Heart right ventricle (tissue), 16 donors: ENCODE data around the gene LRMDA. TPM values are rescaled to one million over a fixed set of nuclear protein-coding genes. Genes with fewer than 3 reads are reported as not detected.

Source experiments
- ATAC-seq, 8 donors: fragments of 200-7000 bp; cut with Tn5 transposase; one replicate each; pipeline ENCODE4 v1.9.1; 2020; ENCODE audit warnings: mild to moderate bottlenecking in 8 of 8, moderate library complexity in 8 of 8, moderate number of reproducible peaks in 1 of 8
- DNase-seq, 2 donors: peaks; one replicate each; pipeline ENCODE4 v3.0.0-alpha.2; 2020
- H3K27ac ChIP-seq, 10 donors: fragments of 200-600 bp; sonication (generic) in 2 of 10; one replicate each; pipeline versions ENCODE4 v1.5.0 to v1.8.0; 2020 to 2022; ENCODE audit warnings: mild to moderate bottlenecking in 3 of 10
- H3K27me3 ChIP-seq, 7 donors: fragments of 200-600 bp; one replicate each; pipeline ENCODE4 v1.8.0; 2021 to 2022; ENCODE audit warnings: mild to moderate bottlenecking in 2 of 7
- H3K36me3 ChIP-seq, 9 donors: fragments of 200-600 bp; sonication (generic) in 1 of 9; one replicate each; pipeline versions ENCODE4 v1.5.0 to v1.8.0; 2020 to 2022; ENCODE audit warnings: mild to moderate bottlenecking in 2 of 9
- H3K4me1 ChIP-seq, 9 donors: fragments of 200-600 bp; sonication (generic) in 1 of 9; one replicate each; pipeline versions ENCODE4 v1.5.0 to v1.8.0; 2020 to 2022; ENCODE audit warnings: mild to moderate bottlenecking in 4 of 9
- H3K4me3 ChIP-seq, 10 donors: fragments of 200-600 bp; sonication (generic) in 2 of 10; one replicate each; pipeline versions ENCODE4 v1.5.0 to v1.8.0; 2020 to 2022; ENCODE audit warnings: mild to moderate bottlenecking in 7 of 10, moderate library complexity in 2 of 10
- H3K9me3 ChIP-seq, 11 donors: fragments of 200-600 bp in 10 of 11; sonication (generic) in 2 of 11; one replicate each; pipeline versions ENCODE4 v1.5.0 to v1.8.0; 2013 to 2022; ENCODE audit warnings: mild to moderate bottlenecking in 2 of 11, control low read depth in 1 of 11, moderate library complexity in 1 of 11
- WGBS, 2 donors: extraction: QIAGEN DNeasy Blood & Tissue Kit; methylation state at CpG; one replicate each; pipeline ENCODE4 v1.1.7; 2013; ENCODE audit warnings: inconsistent platforms in 1 of 2; 5-methylcytosine and 5-hydroxymethylcytosine counted together
- intact Hi-C, 10 donors: fragments of 100-400 bp; cut with DNase I; formaldehyde crosslinking; loops; one replicate each; pipeline versions ENCODE4 v1.11.1 to v1.14.2; 2022
- polyA plus RNA-seq, 2 donors: library from polyadenylated mRNA; stranded (reverse); fragments of 200-250 nt; gene quantifications; one replicate each; pipeline ENCODE4 v1.2.3, GENCODE V29; 2013
- total RNA-seq, 10 donors: library from RNA; stranded (reverse); fragmentation: NEBNext Ultra II Directional in 3 of 10; extraction: Animal tissue kit (Norgen Biotek cat#: 25700) in 3 of 10; gene quantifications; one replicate each; pipeline versions ENCODE4 v1.2.1 to v1.2.4, GENCODE V29; 2021 to 2023
- TF ChIP-seq, protein P1 (sequence below), 9 donors: fragments of 200-600 bp; sonication (generic) in 2 of 9; IDR thresholded peaks; one replicate each; pipeline versions ENCODE4 v1.5.0 to v1.8.0; 2021 to 2022; ENCODE audit warnings: antibody characterized with exemption in 9 of 9, mild to moderate bottlenecking in 5 of 9, moderate library complexity in 1 of 9
- donor health status: Arrhythmogenic right ventricular cardiomyopathy.
- donor health status: ischemic (EF 13 %, LVEDD 7.1; RV severe dilation, severe dysfunction).
- donor health status: healthy with polysubstance abuse.
- donor health status: DM: no; HTN: yes; CAD: no.
- donor health status: DM: no; HTN: no; CAD: no.
- donor health status: ischemic (EF 25% LVEDD 6.9; RV normal size, moderate dysfunction).
- donor health status: ischemic (EF 25% LVEDD 5.7; RV mildly dilated, moderate dysfunction).
- donor health status: healthy.
- donor health status: DM: yes; HTN: yes; CAD: no.
- donor health status: Ischemic cardiomyopathy.
- donor health status: ischemic (EF 35%, LVEDD 5.7; RV mildly dilated, moderate dysfunction).
- donor health status: nonischemic (EF 11% LVEDD 7.7; RV severe dilation, severe dysfunction).
- donor health status: DM: yes; HTN: yes; CAD: no.
- donor health status: PGD.
- donor health status: ischemic (EF 29% LVEDD 5.4; RV normal size, mild dysfunction).
- donor health status: nonischemic (EF 23%, LVEDD 6.1; RV moderate dilation, normal function).

LRMDA gene
- total and polyA plus RNA-seq, 12 donors = 4.0 to 59.8 (median 12.7) TPM

DNA sequence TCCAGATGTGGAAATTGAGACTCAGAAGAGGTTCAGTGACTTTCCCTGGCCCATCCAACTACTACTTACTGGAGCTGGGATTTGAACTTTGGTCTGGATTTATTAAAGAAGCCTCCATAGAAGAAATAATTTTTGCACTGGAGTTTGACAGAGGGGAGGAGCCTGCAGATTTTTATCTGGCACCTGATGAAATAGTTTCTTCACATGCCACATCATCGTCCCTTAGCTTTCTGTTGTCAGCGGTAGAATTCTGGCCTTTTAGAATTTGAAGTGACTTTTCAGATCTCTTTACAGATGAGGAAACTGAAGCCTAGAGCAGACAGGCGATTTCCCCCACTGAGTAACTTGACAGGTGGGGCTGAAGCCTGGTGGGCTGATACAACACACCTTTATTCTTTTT, 233.5 kb downstream of the LRMDA start:
- DNase-seq = no peak
- Histone ChIP-seq H3K4me3 (no peak overlapping the region), H3K27me3 (no peaks in the 10 kb centered on the region), H3K27ac (no peak overlapping the region), H3K36me3 (no peaks in the 10 kb centered on the region), H3K4me1 (peaks cover 0 to 37% (median 14%) of the 10 kb centered on the region in 9 donors), H3K9me3 (no peaks in the 10 kb centered on the region)
- TF ChIP-seq, protein P1, sequence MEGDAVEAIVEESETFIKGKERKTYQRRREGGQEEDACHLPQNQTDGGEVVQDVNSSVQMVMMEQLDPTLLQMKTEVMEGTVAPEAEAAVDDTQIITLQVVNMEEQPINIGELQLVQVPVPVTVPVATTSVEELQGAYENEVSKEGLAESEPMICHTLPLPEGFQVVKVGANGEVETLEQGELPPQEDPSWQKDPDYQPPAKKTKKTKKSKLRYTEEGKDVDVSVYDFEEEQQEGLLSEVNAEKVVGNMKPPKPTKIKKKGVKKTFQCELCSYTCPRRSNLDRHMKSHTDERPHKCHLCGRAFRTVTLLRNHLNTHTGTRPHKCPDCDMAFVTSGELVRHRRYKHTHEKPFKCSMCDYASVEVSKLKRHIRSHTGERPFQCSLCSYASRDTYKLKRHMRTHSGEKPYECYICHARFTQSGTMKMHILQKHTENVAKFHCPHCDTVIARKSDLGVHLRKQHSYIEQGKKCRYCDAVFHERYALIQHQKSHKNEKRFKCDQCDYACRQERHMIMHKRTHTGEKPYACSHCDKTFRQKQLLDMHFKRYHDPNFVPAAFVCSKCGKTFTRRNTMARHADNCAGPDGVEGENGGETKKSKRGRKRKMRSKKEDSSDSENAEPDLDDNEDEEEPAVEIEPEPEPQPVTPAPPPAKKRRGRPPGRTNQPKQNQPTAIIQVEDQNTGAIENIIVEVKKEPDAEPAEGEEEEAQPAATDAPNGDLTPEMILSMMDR (IDR thresholded peaks at IDR 0.05) = no peak
- intact Hi-C loops = loop anchor here in 1 of 10 donors (5.0 kb wide), 1 partner anchor 263 kb away; the partner anchor contains the start of gene ZNF503
- 93 to 94% methylated on average over 3 of the region's 3 CpGs for WGBS, 2 donors
- no peak for ATAC-seq

DNA sequence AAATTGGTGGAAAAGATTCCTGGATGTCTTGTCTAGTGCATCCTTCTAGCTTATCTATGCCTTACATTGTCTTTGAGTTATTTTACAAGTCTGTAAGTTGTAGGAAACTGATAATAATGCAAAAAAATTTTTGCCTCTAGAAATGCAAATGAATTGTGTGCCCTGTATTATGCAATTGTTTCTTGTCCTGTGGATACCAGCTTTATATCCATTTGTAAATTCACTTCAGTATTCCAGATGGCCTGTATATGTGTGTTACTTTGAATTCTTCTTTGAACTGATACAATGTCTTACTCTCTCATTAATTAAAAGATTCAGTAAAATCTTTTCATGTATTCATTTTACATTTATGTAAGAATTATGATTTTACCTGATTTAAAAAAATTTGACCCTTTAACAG, 234.3 kb downstream of the LRMDA start:
- no peak for DNase-seq
- no peak overlapping the region for H3K27ac ChIP-seq
- H3K4me1 ChIP-seq = peaks cover 0 to 33% (median 13%) of the 10 kb centered on the region in 9 donors
- intact Hi-C loops = no loop called here
- H3K4me3 ChIP-seq = no peak overlapping the region
- no peaks in the 10 kb centered on the region for H3K27me3 ChIP-seq
- no peak for ATAC-seq
- H3K36me3 ChIP-seq = no peaks in the 10 kb centered on the region
- TF ChIP-seq, protein P1 (IDR thresholded peaks at IDR 0.05) = no peak
- H3K9me3 ChIP-seq = no peaks in the 10 kb centered on the region

DNA sequence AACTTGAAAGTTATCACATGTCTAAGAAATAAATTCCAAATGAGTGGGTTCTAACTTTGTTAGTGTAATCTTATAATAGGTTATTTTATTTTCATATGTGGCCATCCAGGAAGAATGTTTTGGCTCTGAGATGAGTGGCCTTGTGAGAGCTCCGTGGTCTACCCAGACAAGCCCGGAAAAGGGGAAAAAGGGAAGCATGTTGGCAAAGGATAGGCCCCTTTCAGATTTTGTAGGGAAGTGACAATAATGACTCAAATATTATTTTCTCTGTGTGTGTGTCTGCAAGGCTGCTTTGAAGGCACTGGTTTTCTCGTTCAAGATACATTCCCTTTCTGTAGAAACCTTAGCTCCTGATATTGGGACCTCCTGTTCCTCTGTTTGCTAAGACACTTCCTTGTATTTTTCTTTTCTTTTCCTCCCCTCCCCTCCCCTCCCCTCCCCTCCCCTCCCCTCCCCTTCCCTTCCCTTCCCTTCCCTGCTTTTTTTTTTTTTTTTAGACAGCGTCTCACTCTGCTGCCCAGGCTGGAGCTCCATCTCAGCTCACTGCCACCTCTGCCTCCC, 240.8 kb downstream of the LRMDA start:
- TF ChIP-seq, protein P1 (IDR thresholded peaks at IDR 0.05) = no peak
- peaks cover 0 to 7% (median 0%) of the 10 kb centered on the region in 9 donors for H3K4me1 ChIP-seq
- H3K27me3 ChIP-seq = no peaks in the 10 kb centered on the region
- DNase-seq (no peak), ATAC-seq (no peak)
- H3K9me3 ChIP-seq = no peaks in the 10 kb centered on the region
- intact Hi-C loops = loop anchor here in 1 of 10 donors (10.0 kb wide), 1 partner anchor 277 kb away; no protein-coding TSS in a partner anchor
- no peak overlapping the region for H3K4me3 ChIP-seq
- H3K27ac ChIP-seq = no peak overlapping the region
- 61 to 87% methylated on average over 3 to 4 of the region's 4 CpGs for WGBS, 2 donors
- no peaks in the 10 kb centered on the region for H3K36me3 ChIP-seq

DNA sequence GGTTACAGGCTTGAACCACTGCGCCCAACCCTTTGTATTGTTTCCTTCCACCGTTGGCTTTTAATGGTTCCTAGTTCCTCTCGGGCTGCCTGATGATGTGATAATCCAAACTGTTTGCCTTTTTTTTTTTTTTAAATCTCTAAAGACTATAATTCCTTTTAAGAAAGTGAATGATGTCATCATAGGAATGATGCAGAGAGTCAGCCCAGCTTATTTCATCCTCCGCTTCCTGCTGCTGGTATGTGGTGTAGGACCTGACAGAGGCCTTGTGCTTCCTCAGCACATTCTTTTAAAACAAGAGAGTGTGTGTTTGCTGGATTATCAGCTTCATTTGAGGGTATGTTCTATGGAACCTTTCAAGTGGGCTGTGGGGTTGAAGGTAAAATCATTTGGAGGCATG, 241.4 kb downstream of the LRMDA start:
- H3K27me3 ChIP-seq = no peaks in the 10 kb centered on the region
- H3K9me3 ChIP-seq = no peaks in the 10 kb centered on the region
- intact Hi-C loops = loop anchor here in 1 of 10 donors (10.0 kb wide), 1 partner anchor 278 kb away; no protein-coding TSS in a partner anchor
- ATAC-seq (no peak), DNase-seq (no peak)
- peaks cover 0 to 7% (median 0%) of the 10 kb centered on the region in 9 donors for H3K4me1 ChIP-seq
- no peak overlapping the region for H3K27ac ChIP-seq
- 66 to 83% methylated on average over 4 of the region's 4 CpGs for WGBS, 2 donors
- H3K36me3 ChIP-seq = no peaks in the 10 kb centered on the region
- H3K4me3 ChIP-seq = no peak overlapping the region
- TF ChIP-seq, protein P1 (IDR thresholded peaks at IDR 0.05) = no peak
